Neural crest cell (in vitro differentiated cells): ENCODE measurements around the gene TSPAN18. TPM values are rescaled to one million over a fixed set of nuclear protein-coding genes. Genes with fewer than 3 reads are reported as not detected.
A peak's percentile ranks its signal among the peaks of the same experiment; 100 is the strongest.

Experiments used
- DNase-seq: peaks from one replicate; pipeline ENCODE4 v3.0.0; 2021; ENCODE audit warnings: low read depth, mixed read lengths, low spot score
- H3K27ac Mint-ChIP-seq: one replicate; pipeline ENCODE4 v1.8.0; 2021; ENCODE audit warnings: mild to moderate bottlenecking, mixed read lengths; ENCODE audit not compliant: unreplicated experiment
- H3K27me3 Mint-ChIP-seq: 2 replicates; pipeline ENCODE4 v1.8.0; 2021; ENCODE audit warnings: low read depth, mild to moderate bottlenecking, mixed read lengths
- H3K36me3 Mint-ChIP-seq: 2 replicates; pipeline ENCODE4 v1.8.0; 2021; ENCODE audit warnings: low read depth, mild to moderate bottlenecking, mixed read lengths
- H3K4me1 Mint-ChIP-seq: 2 replicates; pipeline ENCODE4 v1.8.0; 2021; ENCODE audit warnings: mixed read lengths
- H3K4me3 Mint-ChIP-seq: one replicate; pipeline ENCODE4 v1.8.0; 2021; ENCODE audit warnings: mild to moderate bottlenecking, mixed read lengths
- H3K9me3 Mint-ChIP-seq: 2 replicates; pipeline ENCODE4 v1.8.0; 2021; ENCODE audit warnings: mixed read lengths
- CTCF ChIP-seq: fragments of 200-600 bp; sonication (generic); conservative IDR thresholded peaks from 2 replicates; pipeline ENCODE4 v1.5.0; 2021; ENCODE audit warnings: antibody characterized with exemption, mild to moderate bottlenecking
- total RNA-seq: library from RNA; stranded (reverse); gene quantifications from 2 replicates; pipeline ENCODE4 v1.2.1, GENCODE V29; 2021

The TSPAN18 gene
- total RNA-seq, 1 donor from 2014 or later = 125 TPM

- H3K4me1 Mint-ChIP-seq = peaks cover 89% of the 10 kb centered on the region
Observed at GRCh38 chr11:44784436-44784760, 57.6 kb downstream of the TSPAN18 start.

DNA sequence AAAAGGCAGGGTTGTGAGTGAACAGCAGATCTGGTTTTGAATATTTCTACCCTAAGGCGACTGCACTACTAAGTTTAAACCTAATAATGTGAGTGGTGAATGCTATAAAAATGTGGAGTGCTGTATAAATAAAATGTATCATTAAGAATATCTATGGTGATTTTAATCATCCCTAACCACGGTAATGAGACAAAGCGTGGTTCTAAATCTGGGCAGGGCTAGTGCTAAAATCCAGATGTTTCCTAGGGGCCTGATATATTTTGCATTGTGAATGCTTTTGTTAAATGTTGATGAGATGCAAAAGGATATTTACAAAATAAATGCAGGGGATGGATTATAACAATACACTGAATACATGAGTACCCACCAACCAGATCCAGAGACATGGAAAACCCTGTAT lies 58.1 kb downstream of the TSPAN18 start:
- no peak for DNase-seq
- Mint-ChIP-seq H3K4me3 (peak overlapping the region; percentile 48), H3K27me3 (no peaks in the 10 kb centered on the region), H3K36me3 (peaks cover 3% of the 10 kb centered on the region), H3K27ac (peak overlapping the region; percentile 89), H3K9me3 (no peaks in the 10 kb centered on the region), H3K4me1 (peaks cover 89% of the 10 kb centered on the region)
- no peak for TF ChIP-seq CTCF

More at GRCh38 chr11:44784436-44784760, 57.6 kb downstream of the TSPAN18 start:
- no peaks in the 10 kb centered on the region for H3K27me3 Mint-ChIP-seq
- no peaks in the 10 kb centered on the region for H3K9me3 Mint-ChIP-seq
- H3K27ac Mint-ChIP-seq = peak overlapping the region; percentile 89
- TF ChIP-seq CTCF = no peak
- peaks cover 6% of the 10 kb centered on the region for H3K36me3 Mint-ChIP-seq
- no peak for DNase-seq
- H3K4me3 Mint-ChIP-seq = peak overlapping the region; percentile 16

DNA sequence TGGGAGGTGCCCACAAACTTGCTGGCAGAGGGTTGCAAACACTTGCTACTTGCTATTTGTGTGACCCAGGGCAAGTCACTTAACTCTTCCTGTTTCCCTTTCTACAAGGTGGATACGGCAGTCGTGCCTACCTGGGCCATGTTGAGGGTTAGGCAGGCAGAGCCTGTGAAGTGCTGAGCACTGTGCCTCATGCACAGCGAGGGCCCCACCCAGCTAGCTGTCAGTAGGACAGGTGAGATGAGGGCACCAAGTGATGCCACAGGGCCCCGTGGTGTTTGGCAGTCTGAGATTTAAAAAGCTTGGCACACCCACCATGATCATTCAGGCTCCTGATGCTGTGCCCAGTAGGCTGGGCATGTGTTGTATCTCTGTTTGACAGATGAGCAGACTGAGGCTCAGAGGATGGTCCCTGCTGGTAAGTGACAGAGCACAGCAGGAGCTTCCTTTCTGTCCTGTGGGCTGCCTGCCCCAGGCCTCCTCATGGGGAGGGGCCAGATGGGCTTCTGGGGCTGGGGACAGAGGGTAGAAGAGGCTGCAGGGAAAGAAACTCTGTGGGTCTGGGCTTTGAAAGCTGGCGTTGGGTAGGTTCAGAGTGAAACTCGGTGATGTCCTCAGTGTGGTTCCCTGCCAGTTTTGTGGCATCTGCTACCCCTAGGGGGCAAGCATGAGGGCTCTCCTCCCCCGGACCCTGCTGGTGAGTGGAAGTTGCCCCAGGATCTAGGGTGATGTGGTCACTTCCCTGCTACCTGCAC lies 59.3 kb downstream of the TSPAN18 start:
- H3K4me1 Mint-ChIP-seq = peaks cover 83% of the 10 kb centered on the region
- H3K27me3 Mint-ChIP-seq = no peaks in the 10 kb centered on the region
- H3K36me3 Mint-ChIP-seq = no peaks in the 10 kb centered on the region
- peak overlapping the region; percentile 74 for H3K27ac Mint-ChIP-seq
- no peaks in the 10 kb centered on the region for H3K9me3 Mint-ChIP-seq
- H3K4me3 Mint-ChIP-seq = peak overlapping the region; percentile 48
- peak; percentile 40 for TF ChIP-seq CTCF
- DNase-seq = no peak

GRCh38 chr11:44787070-44787469 lies 60.3 kb downstream of the TSPAN18 start:
- DNase-seq = no peak
- H3K4me3 Mint-ChIP-seq = no peak overlapping the region
- TF ChIP-seq CTCF = no peak
- H3K27me3 Mint-ChIP-seq = no peaks in the 10 kb centered on the region
- H3K9me3 Mint-ChIP-seq = no peaks in the 10 kb centered on the region
- H3K27ac Mint-ChIP-seq = peak overlapping the region; percentile 40
- H3K36me3 Mint-ChIP-seq = no peaks in the 10 kb centered on the region
- peaks cover 79% of the 10 kb centered on the region for H3K4me1 Mint-ChIP-seq

- no peaks in the 10 kb centered on the region for H3K9me3 Mint-ChIP-seq
- no peak for TF ChIP-seq CTCF
- peaks cover 87% of the 10 kb centered on the region for H3K4me1 Mint-ChIP-seq
- peak overlapping the region; percentile 40 for H3K27ac Mint-ChIP-seq
- H3K27me3 Mint-ChIP-seq = no peaks in the 10 kb centered on the region
- no peaks in the 10 kb centered on the region for H3K36me3 Mint-ChIP-seq
- no peak overlapping the region for H3K4me3 Mint-ChIP-seq
- DNase-seq = no peak
Observed at GRCh38 chr11:44787981-44788380, 61.2 kb downstream of the TSPAN18 start.
